K562 (cell line): ENCODE results near the gene LSS. TPM values are rescaled to one million over a fixed set of nuclear protein-coding genes. Genes with fewer than 3 reads are reported as not detected.

Experiments used
- ATAC-seq: fragments of 200-7000 bp; cut with Tn5 transposase; 3 replicates; pipeline ENCODE4 v1.9.1; 2020; ENCODE audit warnings: moderate library complexity
- BruUV-seq: library from RNA; stranded (reverse); fragments of 400-500 nt; replicated peaks from 2 replicates; lab custom pipeline; 2021; lab: Mats Ljungman, UMichigan
- CTCF ChIA-PET: fragments of 300-600 bp; formaldehyde crosslinking; extraction: SDS; loops from one replicate; lab custom pipeline; 2021; ENCODE audit warnings: low intra/inter-chr PET ratio; lab: Yijun Ruan, JAX
- POLR2A ChIA-PET: fragments of 300-600, 350-650 bp; sonication (Branson Sonifier 250); formaldehyde crosslinking; extraction: SDS; loops from one replicate; lab custom pipeline; 2021; ENCODE audit warnings: antibody characterized with exemption, inconsistent platforms; lab: Yijun Ruan, JAX
- DNase-seq, 4 experiments: peaks; one replicate each; pipeline versions ENCODE4 v3.0.0 to v3.0.0-alpha.2; 2011 to 2018; ENCODE audit warnings: low spot score in 3 of 4, mixed read lengths in 3 of 4; ENCODE audit errors: extremely low read depth in 1 of 4
- FAIRE-seq: peaks from 2 replicates; lab custom pipeline; 2011; peaks lifted over from hg19 to GRCh38; lab: Jason Lieb, UNC
- H2AFZ ChIP-seq: 2 replicates; pipeline ENCODE4 v1.6.0; 2011; ENCODE audit warnings: low read depth, low read length, control low read depth, inconsistent platforms
- H3K27ac ChIP-seq: fragments of 200-600 bp; 3 replicates; pipeline ENCODE4 v1.8.0; 2011; ENCODE audit warnings: low read depth, mild to moderate bottlenecking, control low read depth, inconsistent platforms, low read length, moderate library complexity, mixed read lengths; ENCODE audit errors: extremely low read depth
- H3K27me3 ChIP-seq, 2 experiments: fragments of 300-600 bp in 1 of 2; 2 replicates in 1 of 2; 3 replicates in 1 of 2; pipeline versions ENCODE4 v1.6.0 to v1.8.0; 2011; ENCODE audit warnings: inconsistent platforms in 2 of 2, low read length in 2 of 2, mild to moderate bottlenecking in 1 of 2, mixed read lengths in 1 of 2, moderate library complexity in 1 of 2; ENCODE audit not compliant: control insufficient read depth in 2 of 2, insufficient read depth in 2 of 2
- H3K36me3 ChIP-seq: fragments of 300-600 bp; 3 replicates; pipeline ENCODE4 v1.8.0; 2011; ENCODE audit warnings: mild to moderate bottlenecking, low read length, inconsistent platforms; ENCODE audit not compliant: control insufficient read depth, insufficient read depth
- H3K4me1 ChIP-seq, 2 experiments: fragments of 200-600 bp in 1 of 2; replicated peaks in 1 of 2; 2 replicates in 1 of 2; 3 replicates in 1 of 2; pipeline versions ENCODE4 v1.5.1 to v1.8.0; 2011; ENCODE audit warnings: inconsistent platforms in 2 of 2, low read length in 2 of 2, mild to moderate bottlenecking in 1 of 2, mixed read lengths in 1 of 2, moderate library complexity in 1 of 2; ENCODE audit not compliant: control insufficient read depth in 2 of 2, insufficient read depth in 2 of 2
- H3K4me2 ChIP-seq: 2 replicates; pipeline ENCODE4 v1.6.1; 2011; ENCODE audit warnings: low read length, control low read depth, inconsistent platforms, mixed read lengths; ENCODE audit not compliant: insufficient read depth
- H3K4me3 ChIP-seq: fragments of 200-600 bp; sonication (generic), shearing (Covaris generic); 2 replicates; pipeline ENCODE4 v1.5.1; 2016; ENCODE audit warnings: control low read depth, inconsistent platforms
- H3K79me2 ChIP-seq: fragments of 200-600 bp; 3 replicates; pipeline ENCODE4 v1.8.0; 2011; ENCODE audit warnings: low read length, inconsistent platforms; ENCODE audit not compliant: control insufficient read depth, insufficient read depth
- H3K9ac ChIP-seq, 2 experiments: 2 replicates each; pipeline versions ENCODE4 v1.6.0 to v1.6.1; 2011; ENCODE audit warnings: low read depth in 2 of 2, low read length in 2 of 2, control low read depth in 1 of 2, inconsistent platforms in 1 of 2, mild to moderate bottlenecking in 1 of 2, mixed read lengths in 1 of 2; ENCODE audit not compliant: insufficient read depth in 1 of 2
- H3K9me1 ChIP-seq: one replicate; pipeline ENCODE4 v1.6.0; 2011; ENCODE audit warnings: inconsistent platforms, mild to moderate bottlenecking, low read length, moderate library complexity; ENCODE audit not compliant: control insufficient read depth, insufficient read depth
- H3K9me3 ChIP-seq: replicated peaks from 2 replicates; pipeline ENCODE4 v1.5.1; 2011; ENCODE audit warnings: low read depth, low read length, inconsistent platforms; ENCODE audit not compliant: control insufficient read depth, insufficient read depth
- H4K20me1 ChIP-seq: replicated peaks from 2 replicates; pipeline ENCODE4 v1.6.1; 2011; ENCODE audit warnings: low read length, inconsistent platforms, mixed read lengths; ENCODE audit not compliant: control insufficient read depth, insufficient read depth
- DIDO1 ChIP-seq: fragments of 450-650 bp; IDR thresholded peaks from 2 replicates; pipeline ENCODE4 v1.6.1; 2016; ENCODE audit warnings: low read depth, missing biosample characterization, missing genetic modification characterization
- NRF1 ChIP-seq, 2 experiments: fragments of 450-650 bp; IDR thresholded peaks in 1 of 2; conservative IDR thresholded peaks in 1 of 2; 2 replicates each; pipeline ENCODE4 v1.6.1; 2014; ENCODE audit warnings: mild to moderate bottlenecking in 2 of 2
- POLR2G ChIP-seq: fragments of 200-400 bp; formaldehyde crosslinking; IDR thresholded peaks from 2 replicates; pipeline ENCODE4 v1.6.1; 2017; ENCODE audit warnings: low read depth, mild to moderate bottlenecking, antibody characterized with exemption, low read length, moderate library complexity
- SAP30 ChIP-seq: fragments of 200-600 bp; sonication (generic); IDR thresholded peaks from 2 replicates; pipeline ENCODE4 v1.6.1; 2012; ENCODE audit warnings: borderline replicate concordance, low read depth, mild to moderate bottlenecking, moderate library complexity, low read length, control low read depth, inconsistent platforms; ENCODE audit not compliant: insufficient read depth, poor library complexity, severe bottlenecking
- TGIF2 ChIP-seq: sonication (generic); formaldehyde crosslinking; IDR thresholded peaks from 2 replicates; pipeline ENCODE4 v1.8.1; 2022; ENCODE audit warnings: mild to moderate bottlenecking, missing genetic modification reagents, moderate library complexity
- XRCC4 ChIP-seq: IDR thresholded peaks from one replicate; pipeline ENCODE4 v1.6.1; 2011; ENCODE audit not compliant: insufficient read depth, insufficient read length; ENCODE audit errors: extremely low read depth
- ZNF384 ChIP-seq: IDR thresholded peaks from 2 replicates; pipeline ENCODE4 v1.6.1; 2012; ENCODE audit warnings: low read depth, low read length, improper control_type of control experiment
- WGBS: fragments of 100-300 bp; shearing (Covaris generic); methylation state at CpG from one replicate; pipeline ENCODE4 v1.1.6; 2016; ENCODE audit warnings: low coverage, mixed read lengths; ENCODE audit not compliant: insufficient coverage; ENCODE audit errors: missing lambda C conversion rate; 5-methylcytosine and 5-hydroxymethylcytosine counted together
- in situ Hi-C: fragments of 300-500 bp; cut with MboI; formaldehyde crosslinking; loops from 4 replicates; pipeline ENCODE4 v1.15.0; 2018; ENCODE audit warnings: inconsistent platforms, mixed read lengths
- intact Hi-C: fragments of 100-400 bp; cut with micrococcal nuclease; formaldehyde crosslinking; loops from 2 replicates; pipeline ENCODE4 v1.14.2; 2022
- polyA plus RNA-seq, 8 experiments: library from polyadenylated mRNA; depleted of rRNA in 4 of 8; stranded (reverse) in 5 of 8; unstranded in 3 of 8; fragments of >200 nt; fragmentation: Nextera tagmentation in 2 of 8; fragmentation: Illumina TruSeq in 1 of 8; extraction: Ambion mirVana in 2 of 8; extraction: Trizol in 1 of 8; gene quantifications; 2 replicates each; pipeline versions ENCODE4 v1.2.1 to v1.2.3, GENCODE V29; 2011 to 2014; ENCODE audit warnings: inconsistent platforms in 1 of 8, missing spikeins in 1 of 8
- total RNA-seq, 7 experiments: library from RNA; depleted of rRNA in 6 of 7; stranded (reverse); fragments of >200 nt in 6 of 7; fragmentation: Illumina TruSeq in 2 of 7; extraction: Trizol in 2 of 7; gene quantifications; 2 replicates each; pipeline versions ENCODE4 v1.2.1 to v1.2.3, GENCODE V29; 2011 to 2021; ENCODE audit warnings: low replicate concordance in 1 of 7
- TF ChIP-seq, protein P1 (sequence below): sonication (generic); formaldehyde crosslinking; IDR thresholded peaks from 2 replicates; pipeline ENCODE4 v1.9.0; 2022; ENCODE audit warnings: mild to moderate bottlenecking, missing genetic modification reagents
- TF ChIP-seq, protein P2 (sequence below), 2 experiments: fragments of 450-650 bp; conservative IDR thresholded peaks; 2 replicates each; pipeline ENCODE4 v1.6.1; 2017; ENCODE audit warnings: mild to moderate bottlenecking in 2 of 2, moderate library complexity in 2 of 2
- TF ChIP-seq, protein P3 (sequence below): sonication (generic); formaldehyde crosslinking; IDR thresholded peaks from 2 replicates; pipeline ENCODE4 v1.8.0; 2022; ENCODE audit warnings: mild to moderate bottlenecking, missing genetic modification reagents
- TF ChIP-seq, protein P4 (sequence below): sonication (generic); formaldehyde crosslinking; IDR thresholded peaks from 2 replicates; pipeline ENCODE4 v1.5.0; 2020; ENCODE audit warnings: missing genetic modification reagents
- TF ChIP-seq, protein P5 (sequence below): sonication (generic); formaldehyde crosslinking; IDR thresholded peaks from 2 replicates; pipeline ENCODE4 v1.9.0; 2022; ENCODE audit warnings: mild to moderate bottlenecking, missing genetic modification reagents
- TF ChIP-seq, protein P6 (sequence below): IDR thresholded peaks from 2 replicates; pipeline ENCODE4 v1.6.1; 2012; ENCODE audit warnings: low read depth, low read length, improper control_type of control experiment, borderline replicate concordance

LSS gene
- total and polyA plus RNA-seq, 9 of the 15 experiments (the other 6 are each of a cell fraction or from before 2014, with no cell fraction given), result 2.2 to 89.5 (median 37.4) TPM

DNA sequence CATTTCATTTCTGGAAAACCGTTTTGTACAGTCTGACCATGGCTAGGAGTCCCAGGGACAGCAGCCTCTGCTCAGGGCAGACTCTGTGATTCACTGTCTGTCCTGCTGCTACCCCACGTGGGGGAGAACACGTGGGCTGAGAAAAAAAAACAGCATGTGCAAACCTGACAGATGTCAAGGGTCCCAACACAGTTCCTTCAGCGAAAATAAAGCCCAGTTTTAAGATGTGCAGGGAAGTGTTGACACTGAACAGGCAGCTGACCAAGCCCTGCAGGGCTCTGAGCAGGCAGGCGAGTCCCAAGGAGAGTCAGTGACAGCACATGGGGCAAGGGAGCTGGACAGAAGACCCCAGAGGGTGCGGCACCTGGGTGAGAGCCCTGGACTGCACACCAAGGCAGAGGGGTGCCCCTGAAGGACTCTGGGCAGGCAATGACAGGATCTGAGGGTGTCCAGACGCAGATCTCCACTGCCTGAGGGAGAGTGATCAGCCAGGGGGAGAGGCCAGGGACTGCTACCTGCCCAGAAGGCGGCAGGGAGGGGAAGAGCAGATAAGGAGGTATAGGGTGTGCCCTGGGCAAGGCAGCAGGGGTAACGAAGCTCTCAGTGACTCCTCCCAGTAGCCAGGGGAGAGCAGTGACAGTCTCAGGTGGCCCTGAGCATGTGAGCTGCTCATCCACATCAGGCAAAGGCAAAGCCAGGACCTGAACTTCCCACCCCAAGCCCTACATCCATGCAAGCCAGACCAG lies 39.2 kb downstream of the LSS start:
- FAIRE-seq, result no peak
- H3K27me3 ChIP-seq, result no peaks in the 10 kb centered on the region
- intact Hi-C loops (loop anchor here (2.0 to 5.0 kb wide), 2 partner anchors 37 to 38 kb away; partner anchors contain the start of gene LSS), in situ Hi-C loops (no loop called here)
- no peaks in the 10 kb centered on the region for H3K79me2 ChIP-seq
- H3K4me1 ChIP-seq, result peaks cover 41 to 65% of the 10 kb centered on the region in 2 experiments
- H3K36me3 ChIP-seq, result peaks cover 66% of the 10 kb centered on the region; the same call in 2 of the 3 replicates
- ATAC-seq, result peak; percentile 14
- H3K27ac ChIP-seq, result peak overlapping the region; percentile 80
- H3K9ac ChIP-seq, result peak overlapping the region; percentile 59 to 83; a peak in 3 of 4 replicates
- DNase-seq, result peak in 3 of 4 experiments; percentile 58 to 63 (median 61)
- WGBS, result 39% methylated on average over 9 of the region's 9 CpGs
- no peak overlapping the region for H2AFZ ChIP-seq
- peak overlapping the region; percentile 73 for H3K4me2 ChIP-seq
- no peaks in the 10 kb centered on the region for H3K9me1 ChIP-seq
- H3K4me3 ChIP-seq, result no peak overlapping the region
- no peaks in the 10 kb centered on the region for H3K9me3 ChIP-seq
- POLR2A ChIA-PET, result interaction anchor here (0.6 to 1.0 kb wide), 2 partner anchors 33 to 196 kb away, joined by 3 read pairs; no protein-coding TSS in a partner anchor
- no TSS peak for BruUV-seq
- H4K20me1 ChIP-seq, result no peaks in the 10 kb centered on the region
- CTCF ChIA-PET, result no interaction called here
- TF ChIP-seq XRCC4 (no peak), TGIF2 (CRISPR knock-in tag) (peak; percentile 82; the same call in 1 of the 2 replicates), NRF1 (conservative IDR thresholded peaks at IDR 0.05 in 1 of 2, IDR thresholded peaks at IDR 0.05 in 1 of 2) (no peak), DIDO1 (tag) (no peak), SAP30 (peak; percentile 72), ZNF384 (peak; percentile 88), POLR2G (peak; percentile 5; the same call in 1 of the 2 replicates)
- TF ChIP-seq, protein P1, sequence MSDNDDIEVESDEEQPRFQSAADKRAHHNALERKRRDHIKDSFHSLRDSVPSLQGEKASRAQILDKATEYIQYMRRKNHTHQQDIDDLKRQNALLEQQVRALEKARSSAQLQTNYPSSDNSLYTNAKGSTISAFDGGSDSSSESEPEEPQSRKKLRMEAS, result peak; percentile 92
- TF ChIP-seq, protein P2, sequence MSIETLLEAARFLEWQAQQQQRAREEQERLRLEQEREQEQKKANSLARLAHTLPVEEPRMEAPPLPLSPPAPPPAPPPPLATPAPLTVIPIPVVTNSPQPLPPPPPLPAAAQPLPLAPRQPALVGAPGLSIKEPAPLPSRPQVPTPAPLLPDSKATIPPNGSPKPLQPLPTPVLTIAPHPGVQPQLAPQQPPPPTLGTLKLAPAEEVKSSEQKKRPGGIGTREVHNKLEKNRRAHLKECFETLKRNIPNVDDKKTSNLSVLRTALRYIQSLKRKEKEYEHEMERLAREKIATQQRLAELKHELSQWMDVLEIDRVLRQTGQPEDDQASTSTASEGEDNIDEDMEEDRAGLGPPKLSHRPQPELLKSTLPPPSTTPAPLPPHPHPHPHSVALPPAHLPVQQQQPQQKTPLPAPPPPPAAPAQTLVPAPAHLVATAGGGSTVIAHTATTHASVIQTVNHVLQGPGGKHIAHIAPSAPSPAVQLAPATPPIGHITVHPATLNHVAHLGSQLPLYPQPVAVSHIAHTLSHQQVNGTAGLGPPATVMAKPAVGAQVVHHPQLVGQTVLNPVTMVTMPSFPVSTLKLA (conservative IDR thresholded peaks at IDR 0.05), result peak; percentile 99
- TF ChIP-seq, protein P3, sequence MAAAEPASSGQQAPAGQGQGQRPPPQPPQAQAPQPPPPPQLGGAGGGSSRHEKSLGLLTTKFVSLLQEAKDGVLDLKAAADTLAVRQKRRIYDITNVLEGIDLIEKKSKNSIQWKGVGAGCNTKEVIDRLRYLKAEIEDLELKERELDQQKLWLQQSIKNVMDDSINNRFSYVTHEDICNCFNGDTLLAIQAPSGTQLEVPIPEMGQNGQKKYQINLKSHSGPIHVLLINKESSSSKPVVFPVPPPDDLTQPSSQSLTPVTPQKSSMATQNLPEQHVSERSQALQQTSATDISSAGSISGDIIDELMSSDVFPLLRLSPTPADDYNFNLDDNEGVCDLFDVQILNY (CRISPR knock-in tag), result no peak
- TF ChIP-seq, protein P4, sequence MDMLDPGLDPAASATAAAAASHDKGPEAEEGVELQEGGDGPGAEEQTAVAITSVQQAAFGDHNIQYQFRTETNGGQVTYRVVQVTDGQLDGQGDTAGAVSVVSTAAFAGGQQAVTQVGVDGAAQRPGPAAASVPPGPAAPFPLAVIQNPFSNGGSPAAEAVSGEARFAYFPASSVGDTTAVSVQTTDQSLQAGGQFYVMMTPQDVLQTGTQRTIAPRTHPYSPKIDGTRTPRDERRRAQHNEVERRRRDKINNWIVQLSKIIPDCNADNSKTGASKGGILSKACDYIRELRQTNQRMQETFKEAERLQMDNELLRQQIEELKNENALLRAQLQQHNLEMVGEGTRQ, result peak; percentile 79
- TF ChIP-seq, protein P5, sequence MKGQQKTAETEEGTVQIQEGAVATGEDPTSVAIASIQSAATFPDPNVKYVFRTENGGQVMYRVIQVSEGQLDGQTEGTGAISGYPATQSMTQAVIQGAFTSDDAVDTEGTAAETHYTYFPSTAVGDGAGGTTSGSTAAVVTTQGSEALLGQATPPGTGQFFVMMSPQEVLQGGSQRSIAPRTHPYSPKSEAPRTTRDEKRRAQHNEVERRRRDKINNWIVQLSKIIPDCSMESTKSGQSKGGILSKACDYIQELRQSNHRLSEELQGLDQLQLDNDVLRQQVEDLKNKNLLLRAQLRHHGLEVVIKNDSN, result peak; percentile 84
- TF ChIP-seq, protein P6, sequence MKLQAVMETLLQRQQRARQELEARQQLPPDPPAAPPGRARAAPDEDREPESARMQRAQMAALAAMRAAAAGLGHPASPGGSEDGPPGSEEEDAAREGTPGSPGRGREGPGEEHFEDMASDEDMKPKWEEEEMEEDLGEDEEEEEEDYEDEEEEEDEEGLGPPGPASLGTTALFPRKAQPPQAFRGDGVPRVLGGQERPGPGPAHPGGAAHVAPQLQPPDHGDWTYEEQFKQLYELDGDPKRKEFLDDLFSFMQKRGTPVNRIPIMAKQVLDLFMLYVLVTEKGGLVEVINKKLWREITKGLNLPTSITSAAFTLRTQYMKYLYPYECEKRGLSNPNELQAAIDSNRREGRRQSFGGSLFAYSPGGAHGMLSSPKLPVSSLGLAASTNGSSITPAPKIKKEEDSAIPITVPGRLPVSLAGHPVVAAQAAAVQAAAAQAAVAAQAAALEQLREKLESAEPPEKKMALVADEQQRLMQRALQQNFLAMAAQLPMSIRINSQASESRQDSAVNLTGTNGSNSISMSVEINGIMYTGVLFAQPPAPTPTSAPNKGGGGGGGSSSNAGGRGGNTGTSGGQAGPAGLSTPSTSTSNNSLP, result no peak
